HK-2 (cell line): Measurements from ENCODE around the gene NUDT16.
"Not testable (repeated sequence)": the region's sequence is repeated elsewhere in the genome, so short reads cannot be mapped to it uniquely, and the experiment has no call there.

Experiments
- DNase-seq: peaks from one replicate; pipeline ENCODE4 v3.0.0-alpha.2; 2018; ENCODE audit not compliant: unreplicated experiment

NUDT16 gene

GRCh38 chr3:131381445-131382291, at the start of gene NUDT16:
NUDT16 (plus strand) TSS chr3:131381774; CDS start chr3:131381805, 31 bp downstream.
- peak; percentile 100 for DNase-seq

- DNase-seq = no peak
These were observed 42.5 kb upstream of the NUDT16 start for GRCh38 chr3:131338948-131339640.

- DNase-seq = no peak
These were observed 39.8 kb upstream of the NUDT16 start for GRCh38 chr3:131341761-131342160.

GRCh38 chr3:131348911-131349310, 32.7 kb upstream of the NUDT16 start:
- no peak for DNase-seq

GRCh38 chr3:131349454-131349853, 32.1 kb upstream of the NUDT16 start:
- no peak for DNase-seq

- no peak for DNase-seq
These were observed 31.6 kb upstream of the NUDT16 start for GRCh38 chr3:131349946-131350347.

- no peak for DNase-seq
These were observed 31.1 kb upstream of the NUDT16 start for GRCh38 chr3:131350506-131350905.

GRCh38 chr3:131353016-131353877, 28.3 kb upstream of the NUDT16 start:
- no peak for DNase-seq

- DNase-seq = no peak
These were observed 27.6 kb upstream of the NUDT16 start for GRCh38 chr3:131353986-131354385.

GRCh38 chr3:131356006-131356595, 25.5 kb upstream of the NUDT16 start:
- DNase-seq = no peak

GRCh38 chr3:131357275-131357674, 24.3 kb upstream of the NUDT16 start:
- no peak for DNase-seq

GRCh38 chr3:131360191-131360755, 21.3 kb upstream of the NUDT16 start:
- DNase-seq = no peak

- not testable (repeated sequence) for DNase-seq
These were observed 20.5 kb upstream of the NUDT16 start for GRCh38 chr3:131361066-131361463.

- peak; percentile 98 for DNase-seq
These were observed 19.8 kb upstream of the NUDT16 start for GRCh38 chr3:131361464-131362421.

- DNase-seq = no peak
These were observed 18.3 kb upstream of the NUDT16 start for GRCh38 chr3:131363275-131363674.

- no peak for DNase-seq
These were observed 10.5 kb upstream of the NUDT16 start for GRCh38 chr3:131370935-131371687.

GRCh38 chr3:131371688-131372066, 9.9 kb upstream of the NUDT16 start:
- no peak for DNase-seq

GRCh38 chr3:131374741-131375140, 6.8 kb upstream of the NUDT16 start:
- DNase-seq = no peak

GRCh38 chr3:131380821-131381444, 641 bp upstream of the NUDT16 start:
- DNase-seq = not testable (repeated sequence)
